Measurements from ENCODE around the gene TCERG1L.

Gene TCERG1L

GRCh38 chr10:131065673-131066305, 245.7 kb downstream of the TCERG1L start:
- ATAC-seq (no peak), DNase-seq (no peak)

GRCh38 chr10:131063311-131063710, 248.2 kb downstream of the TCERG1L start:
- no peak for DNase-seq
- ATAC-seq = no peak

- DNase-seq (no peak), ATAC-seq (no peak)
Observed at GRCh38 chr10:131062621-131063260, 248.8 kb downstream of the TCERG1L start.

GRCh38 chr10:131061216-131061615, 250.3 kb downstream of the TCERG1L start:
- ATAC-seq = no peak
- DNase-seq = no peak

- ATAC-seq (no peak), DNase-seq (no peak)
Observed at GRCh38 chr10:131059881-131060280, 251.6 kb downstream of the TCERG1L start.

GRCh38 chr10:131058799-131059198, 252.7 kb downstream of the TCERG1L start:
- DNase-seq (no peak), ATAC-seq (no peak)

- ATAC-seq = no peak
- DNase-seq = no peak
Observed at GRCh38 chr10:131056781-131057180, 254.7 kb downstream of the TCERG1L start.

- DNase-seq (no peak), ATAC-seq (no peak)
Observed at GRCh38 chr10:131056091-131056579, 255.4 kb downstream of the TCERG1L start.

- DNase-seq = no peak
Observed at GRCh38 chr10:131055437-131055836, 256.1 kb downstream of the TCERG1L start.

GRCh38 chr10:131053192-131053591, 258.3 kb downstream of the TCERG1L start:
- ATAC-seq = no peak
- no peak for DNase-seq

More at GRCh38 chr10:131055437-131055836, 256.1 kb downstream of the TCERG1L start:
- ATAC-seq = no peak

GRCh38 chr10:131050162-131050766, 261.3 kb downstream of the TCERG1L start:
- ATAC-seq = peak; percentile 36
- no peak for DNase-seq

GRCh38 chr10:131049016-131049415, 262.5 kb downstream of the TCERG1L start:
- DNase-seq (no peak), ATAC-seq (no peak)

GRCh38 chr10:131048606-131049005, 262.9 kb downstream of the TCERG1L start:
- ATAC-seq (no peak), DNase-seq (no peak)

GRCh38 chr10:131047501-131047900, 264.0 kb downstream of the TCERG1L start:
- DNase-seq = no peak
- no peak for ATAC-seq

GRCh38 chr10:131046194-131046593, 265.3 kb downstream of the TCERG1L start:
- no peak for DNase-seq
- ATAC-seq = peak; percentile 17

- no peak for ATAC-seq
Observed at GRCh38 chr10:131044379-131045111, 267.0 kb downstream of the TCERG1L start.

GRCh38 chr10:131043039-131043691, 268.4 kb downstream of the TCERG1L start:
- DNase-seq (no peak), ATAC-seq (no peak)

More at GRCh38 chr10:131044379-131045111, 267.0 kb downstream of the TCERG1L start:
- DNase-seq = no peak

Data from stimulated activated naive CD8-positive, alpha-beta T cell treated with anti-CD3 and anti-CD28 coated beads, Interleukin-15, Interleukin-2, amounts not matched to agents 100 U/mL and 50 U/mL, for 24 hours (primary cell).